Ovary (tissue), 9 donors: ENCODE data around the gene SGMS2. TPM values are rescaled to one million over a fixed set of nuclear protein-coding genes. Genes with fewer than 3 reads are reported as not detected.

Experiments
- DNase-seq, 5 donors: peaks; one replicate each; pipeline ENCODE4 v3.0.0-alpha.2; 2019 to 2020
- H3K27ac ChIP-seq, 2 donors: fragments of 200-600 bp; one replicate each; pipeline versions ENCODE4 v1.5.1 to v1.8.0; 2019 to 2022
- H3K27me3 ChIP-seq: fragments of 200-600 bp; one replicate; pipeline ENCODE4 v1.8.0; 2022
- H3K36me3 ChIP-seq: fragments of 200-600 bp; sonication (generic); one replicate; pipeline ENCODE4 v1.5.1; 2019
- H3K4me1 ChIP-seq: one replicate; pipeline ENCODE4 v1.8.1; 2013; ENCODE audit warnings: mild to moderate bottlenecking, moderate library complexity; ENCODE audit not compliant: insufficient read depth
- H3K4me3 ChIP-seq: fragments of 200-600 bp; sonication (generic); one replicate; pipeline ENCODE4 v1.5.1; 2017
- H3K9me3 ChIP-seq, 2 donors: fragments of 200-600 bp in 1 of 2; sonication (generic) in 1 of 2; one replicate each; pipeline versions ENCODE4 v1.5.1 to v1.8.1; 2013 to 2019; ENCODE audit warnings: mild to moderate bottlenecking in 1 of 2, moderate library complexity in 1 of 2
- CTCF ChIP-seq, 3 donors: fragments of 450-650 bp in 2 of 3; fragments of 200-600 bp in 1 of 3; IDR thresholded peaks; one replicate each; pipeline versions ENCODE4 v1.5.1 to v1.8.0; 2016 to 2022; ENCODE audit warnings: antibody characterized with exemption in 3 of 3, mild to moderate bottlenecking in 1 of 3
- EP300 ChIP-seq: sonication (generic); formaldehyde crosslinking; IDR thresholded peaks from one replicate; pipeline ENCODE4 v1.6.1; 2017; ENCODE audit warnings: antibody characterized with exemption
- POLR2A ChIP-seq: fragments of 450-650 bp; IDR thresholded peaks from one replicate; pipeline ENCODE4 v1.6.1; 2017; ENCODE audit warnings: antibody characterized with exemption, mild to moderate bottlenecking, moderate library complexity
- WGBS, 3 donors: extraction: QIAGEN DNeasy Blood & Tissue Kit in 1 of 3; methylation state at CpG; one replicate each; pipeline versions ENCODE4 v1.1.5 to v1.1.7; 2013 to 2017; 5-methylcytosine and 5-hydroxymethylcytosine counted together
- intact Hi-C, 4 donors: fragments of 100-400 bp; cut with DNase I; formaldehyde crosslinking; loops; one replicate each; pipeline versions ENCODE4 v1.11.0 to v1.15.1; 2022 to 2023
- polyA plus RNA-seq, 2 donors: library from polyadenylated mRNA; stranded (reverse); fragments of 200-250 nt in 1 of 2; fragments of 350-450 nt in 1 of 2; fragmentation: Illumina TruSeq in 1 of 2; extraction: RNeasy Lipid Tissue Mini Kit (QIAGEN cat#74804) in 1 of 2; gene quantifications; one replicate each; pipeline ENCODE4 v1.2.3, GENCODE V29; 2013 to 2014
- total RNA-seq, 7 donors: library from RNA; depleted of rRNA in 2 of 7; stranded (reverse); fragments of >200 nt in 2 of 7; fragmentation: NEBNext Ultra II Directional in 3 of 7; extraction: Animal tissue kit (Norgen Biotek cat#: 25700) in 3 of 7; gene quantifications; one replicate each; pipeline versions ENCODE4 v1.1.0 to v1.2.4, GENCODE V29; 2016 to 2023
- donor health status: DM: no; HTN: no; CAD: no; lungs with moderate emphysema.
- donor health status: DM: no; HTN: no; CAD: no.
- donor health status: Bipolar disorder and iron deficiency.
- donor health status: DM: yes; HTN: yes; CAD: no.
- donor health status: DM: no; HTN: no; CAD: no.
- donor health status: DM: yes; HTN: yes; CAD: no.

The SGMS2 gene
- total and polyA plus RNA-seq, 9 donors, result 1.2 to 156 (median 6.9) TPM

GRCh38 chr4:107808572-107808971 lies 16.2 kb upstream of the SGMS2 start:
- 89 to 91% (median 89%) methylated on average over 4 of the region's 4 CpGs for WGBS, 3 donors
- no peak for DNase-seq
- TF ChIP-seq CTCF (IDR thresholded peaks at IDR 0.05) (no peak), EP300 (no peak), POLR2A (no peak)
- Histone ChIP-seq H3K27me3 (no peaks in the 10 kb centered on the region), H3K27ac (no peak overlapping the region), H3K4me1 (no peaks in the 10 kb centered on the region), H3K4me3 (no peak overlapping the region), H3K9me3 (no peaks in the 10 kb centered on the region), H3K36me3 (no peaks in the 10 kb centered on the region)
- intact Hi-C loops, result no loop called here

- intact Hi-C loops, result no loop called here
- WGBS, 3 donors, result 88 to 92% (median 91%) methylated on average over 4 of the region's 4 CpGs
Measured at GRCh38 chr4:107809210-107809609, 15.5 kb upstream of the SGMS2 start.

GRCh38 chr4:107814758-107815157 lies 10.0 kb upstream of the SGMS2 start:
- TF ChIP-seq CTCF (IDR thresholded peaks at IDR 0.05) (no peak), EP300 (no peak), POLR2A (no peak)
- Histone ChIP-seq H3K27me3 (no peaks in the 10 kb centered on the region), H3K4me3 (no peak overlapping the region), H3K36me3 (no peaks in the 10 kb centered on the region), H3K27ac (no peak overlapping the region), H3K4me1 (no peaks in the 10 kb centered on the region), H3K9me3 (no peaks in the 10 kb centered on the region)
- intact Hi-C loops, result no loop called here
- WGBS, 3 donors, result 59 to 83% (median 79%) methylated on average over 1 of the region's 1 CpG
- no peak for DNase-seq

More at GRCh38 chr4:107809210-107809609, 15.5 kb upstream of the SGMS2 start:
- TF ChIP-seq POLR2A (no peak), EP300 (no peak), CTCF (IDR thresholded peaks at IDR 0.05) (no peak)
- H3K9me3 ChIP-seq, result no peaks in the 10 kb centered on the region
- H3K4me3 ChIP-seq, result no peak overlapping the region
- no peaks in the 10 kb centered on the region for H3K4me1 ChIP-seq
- no peak for DNase-seq
- H3K27me3 ChIP-seq, result no peaks in the 10 kb centered on the region
- no peaks in the 10 kb centered on the region for H3K36me3 ChIP-seq
- no peak overlapping the region for H3K27ac ChIP-seq

GRCh38 chr4:107815158-107815557 lies 9.6 kb upstream of the SGMS2 start:
- H3K4me3 ChIP-seq, result no peak overlapping the region
- intact Hi-C loops, result no loop called here
- H3K4me1 ChIP-seq, result no peaks in the 10 kb centered on the region
- H3K36me3 ChIP-seq, result no peaks in the 10 kb centered on the region
- no peaks in the 10 kb centered on the region for H3K9me3 ChIP-seq
- WGBS, 3 donors, result 9 to 12% (median 11%) methylated on average over 1 of the region's 1 CpG
- no peak for DNase-seq
- H3K27me3 ChIP-seq, result no peaks in the 10 kb centered on the region
- TF ChIP-seq CTCF (IDR thresholded peaks at IDR 0.05) (no peak), POLR2A (no peak), EP300 (no peak)
- H3K27ac ChIP-seq, result no peak overlapping the region
